ENCODE results near the gene HES5. TPM values are rescaled to one million over a fixed set of nuclear protein-coding genes. Genes with fewer than 3 reads are reported as not detected.

HES5 gene
- total RNA-seq, 4 donors from 2014 or later, result 0.19 to 0.33 TPM; not detected in 2

DNA sequence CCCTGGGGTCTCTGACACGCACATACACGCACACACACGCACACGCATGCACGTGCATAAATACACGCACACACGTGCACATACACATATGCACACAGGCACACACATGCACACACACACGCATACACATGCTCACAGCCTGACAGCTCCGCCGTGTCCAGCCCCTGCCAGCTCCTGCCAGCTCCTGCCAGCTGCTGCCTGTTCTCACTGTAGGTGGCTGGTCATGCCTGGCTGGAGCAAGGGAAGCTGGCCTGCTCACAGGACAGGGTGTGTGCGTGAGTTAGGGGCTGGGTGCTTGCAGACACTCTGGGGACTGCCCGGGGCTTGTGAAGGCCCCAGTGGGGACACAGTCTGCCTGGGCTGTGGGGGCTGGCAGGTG is 49.1 kb downstream of the HES5 start:
- 88% methylated on average over 12 of the region's 12 CpGs for WGBS
- no peak for TF ChIP-seq POLR2A (IDR thresholded peaks at IDR 0.05; ENCODE audit: low read depth)
- TF ChIP-seq EP300 (IDR thresholded peaks at IDR 0.05), result no peak
- no peak for TF ChIP-seq POLR2AphosphoS5 (IDR thresholded peaks at IDR 0.05)
- TF ChIP-seq CTCF (IDR thresholded peaks at IDR 0.05), result no peak

DNA sequence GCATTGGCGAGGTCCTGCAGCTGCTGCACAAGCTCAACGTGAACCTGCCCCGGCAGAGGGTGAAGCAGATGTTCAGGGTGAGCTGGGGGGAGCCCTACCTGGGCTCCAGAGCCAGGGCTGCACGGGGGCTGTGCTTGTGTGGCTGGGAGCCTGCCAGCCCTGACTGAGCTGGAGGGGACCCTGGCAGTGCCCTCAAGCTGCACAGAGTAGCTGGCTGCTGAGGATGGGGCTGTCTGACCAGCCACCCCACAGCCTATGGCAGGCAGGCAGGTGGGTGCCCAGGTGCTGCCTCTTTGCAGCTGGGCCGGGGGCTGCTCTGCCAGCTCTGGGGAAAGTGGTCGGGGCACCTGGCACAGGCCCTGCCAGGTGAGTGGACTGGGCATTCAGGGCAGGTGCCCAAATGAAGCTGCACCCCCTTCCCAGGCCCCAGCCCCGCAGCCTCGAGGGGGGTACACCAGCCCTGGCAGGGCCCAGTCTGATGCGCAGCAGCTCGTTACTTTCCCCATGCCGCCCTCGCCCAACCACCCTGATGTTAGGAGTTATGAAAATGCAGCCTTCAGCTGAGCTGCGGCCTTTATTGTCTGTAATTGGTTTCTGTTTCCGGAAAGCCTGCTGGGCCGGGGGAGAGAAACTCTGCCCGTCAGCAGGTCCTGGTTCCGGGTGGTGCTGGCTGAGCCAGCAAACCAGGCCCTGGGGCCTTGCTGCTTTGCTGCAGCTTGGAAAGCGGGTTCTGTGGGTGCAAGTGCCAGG is 49.7 kb downstream of the HES5 start:
- H3K27ac ChIP-seq (replicated peaks in 1 of 4), result no peak overlapping the region

More for the DNA sequence above, 49.1 kb downstream of the HES5 start:
- no peaks in the 10 kb centered on the region for H3K36me3 ChIP-seq
- no peak overlapping the region for H3K4me3 ChIP-seq
- H3K9me3 ChIP-seq, result no peaks in the 10 kb centered on the region
- intact Hi-C loops (cut with DNase I), result no loop called here
- H3K27ac ChIP-seq (replicated peaks in 1 of 4), result no peak overlapping the region
- peaks cover 0 to 25% (median 0%) of the 10 kb centered on the region in 4 donors for H3K27me3 ChIP-seq
- no peak for DNase-seq (ENCODE audit: extremely low spot score)
- H3K4me1 ChIP-seq, result no peaks in the 10 kb centered on the region

DNA sequence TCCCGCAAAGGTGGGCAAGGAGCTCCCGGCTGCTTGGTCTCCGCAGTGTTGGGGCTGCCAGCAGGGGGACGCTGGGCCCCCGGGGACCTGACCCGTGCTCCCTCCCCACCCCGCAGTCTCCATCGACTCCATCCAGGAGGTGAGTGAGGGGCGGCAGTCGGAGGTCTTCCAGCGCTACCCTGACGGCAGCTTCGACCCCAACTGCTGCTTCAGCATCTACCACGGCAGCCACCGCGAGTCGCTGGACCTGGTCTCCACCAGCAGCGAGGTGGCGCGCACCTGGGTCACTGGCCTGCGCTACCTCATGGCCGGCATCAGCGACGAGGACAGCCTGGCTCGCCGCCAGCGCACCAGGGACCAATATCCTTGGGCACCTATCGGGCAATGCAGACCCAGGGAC is 50.4 kb downstream of the HES5 start:
- H3K27me3 ChIP-seq, result peaks cover 0 to 26% (median 0%) of the 10 kb centered on the region in 4 donors
- intact Hi-C loops (cut with DNase I), result no loop called here
- TF ChIP-seq EP300 (IDR thresholded peaks at IDR 0.05), result no peak
- no peak for TF ChIP-seq POLR2A (IDR thresholded peaks at IDR 0.05; ENCODE audit: low read depth)
- TF ChIP-seq CTCF (IDR thresholded peaks at IDR 0.05), result no peak
- TF ChIP-seq POLR2AphosphoS5 (IDR thresholded peaks at IDR 0.05), result no peak
- H3K27ac ChIP-seq (replicated peaks in 1 of 4), result no peak overlapping the region
- H3K9me3 ChIP-seq, result no peaks in the 10 kb centered on the region
- no peaks in the 10 kb centered on the region for H3K4me1 ChIP-seq
- H3K4me3 ChIP-seq, result no peak overlapping the region
- no peak for DNase-seq (ENCODE audit: extremely low spot score)
- 93% methylated on average over 22 of the region's 28 CpGs for WGBS
- H3K36me3 ChIP-seq, result no peaks in the 10 kb centered on the region

More for the DNA sequence above, 49.7 kb downstream of the HES5 start:
- 93% methylated on average over 4 of the region's 18 CpGs for WGBS
- Histone ChIP-seq H3K27me3 (peaks cover 0 to 26% (median 0%) of the 10 kb centered on the region in 4 donors), H3K9me3 (no peaks in the 10 kb centered on the region), H3K36me3 (no peaks in the 10 kb centered on the region), H3K4me1 (no peaks in the 10 kb centered on the region), H3K4me3 (no peak overlapping the region)
- TF ChIP-seq POLR2AphosphoS5 (IDR thresholded peaks at IDR 0.05) (no peak), CTCF (IDR thresholded peaks at IDR 0.05) (no peak), POLR2A (IDR thresholded peaks at IDR 0.05; ENCODE audit: low read depth) (no peak), EP300 (IDR thresholded peaks at IDR 0.05) (no peak)
- intact Hi-C loops (cut with DNase I), result no loop called here
- no peak for DNase-seq (ENCODE audit: extremely low spot score)

DNA sequence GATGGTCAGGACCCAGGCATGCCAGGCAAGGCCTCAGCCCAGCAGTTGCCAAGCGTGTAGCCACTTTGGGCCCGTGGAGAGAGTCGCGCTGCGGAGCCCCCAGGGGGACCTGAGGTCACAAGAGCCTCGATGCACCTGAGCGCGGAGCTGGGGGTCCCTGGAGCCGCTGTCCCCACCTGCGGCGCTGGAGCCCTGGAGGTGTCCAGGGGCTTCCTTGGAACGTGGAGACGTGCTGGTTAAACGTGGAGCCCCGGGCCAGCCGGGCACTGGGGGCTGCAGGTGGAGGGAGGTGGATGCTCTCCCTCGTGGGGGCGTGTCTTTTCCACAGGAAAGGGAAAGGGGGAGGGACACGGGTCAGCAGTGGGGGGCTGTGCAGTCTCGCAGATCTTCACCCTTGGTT is 50.9 kb downstream of the HES5 start:
- WGBS, result 91% methylated on average over 7 of the region's 20 CpGs
- no peak overlapping the region for H3K27ac ChIP-seq (replicated peaks in 1 of 4)

More for the DNA sequence above, 50.9 kb downstream of the HES5 start:
- Histone ChIP-seq H3K4me3 (no peak overlapping the region), H3K36me3 (no peaks in the 10 kb centered on the region), H3K4me1 (no peaks in the 10 kb centered on the region), H3K27me3 (peaks cover 0 to 26% (median 0%) of the 10 kb centered on the region in 4 donors), H3K9me3 (no peaks in the 10 kb centered on the region)
- intact Hi-C loops (cut with DNase I), result no loop called here
- TF ChIP-seq POLR2A (IDR thresholded peaks at IDR 0.05; ENCODE audit: low read depth), result no peak
- no peak for TF ChIP-seq CTCF (IDR thresholded peaks at IDR 0.05)
- TF ChIP-seq POLR2AphosphoS5 (IDR thresholded peaks at IDR 0.05), result no peak
- TF ChIP-seq EP300 (IDR thresholded peaks at IDR 0.05), result no peak
- no peak for DNase-seq (ENCODE audit: extremely low spot score)

Other genes starting within 250 kb of the HES5 start
- gene MORN1, start 138.7 kb downstream of the HES5 start, total RNA-seq, result 1 to 10 TPM; 7.0 to 9.8 (median 8.0) TPM
- gene RER1, start 138.4 kb downstream of the HES5 start, total RNA-seq, result 10 to 100 TPM; 47.3 to 67.3 (median 56.4) TPM
- 10 to 100 TPM; 14.2 to 27.1 (median 20.3) TPM for gene PEX10, start 117.7 kb downstream of the HES5 start, total RNA-seq
- gene PLCH2, start 54.0 kb downstream of the HES5 start, total RNA-seq, result under 1 TPM; 0.06 to 0.42 (median 0.26) TPM
- 10 to 100 TPM; 22.5 to 48.9 (median 37.9) TPM for gene PANK4, start 3.7 kb downstream of the HES5 start, total RNA-seq
- 10 to 100 TPM; 26.2 to 49.2 (median 42.5) TPM for gene TNFRSF14, start 26.1 kb upstream of the HES5 start, total RNA-seq
- 10 to 100 TPM in 3 of 4 donors, 1 to 10 TPM in 1; 7.9 to 18.8 (median 14.8) TPM for gene PRXL2B, start 56.5 kb upstream of the HES5 start, total RNA-seq
- gene MMEL1, start 102.8 kb upstream of the HES5 start, total RNA-seq, result 1 to 10 TPM in 1 of 4 donors, under 1 TPM in 2, not detected in 1; 0.78 to 1.7 (median 0.80) TPM